ENCODE results near the gene MAP7.

- TF ChIP-seq, protein P1, sequence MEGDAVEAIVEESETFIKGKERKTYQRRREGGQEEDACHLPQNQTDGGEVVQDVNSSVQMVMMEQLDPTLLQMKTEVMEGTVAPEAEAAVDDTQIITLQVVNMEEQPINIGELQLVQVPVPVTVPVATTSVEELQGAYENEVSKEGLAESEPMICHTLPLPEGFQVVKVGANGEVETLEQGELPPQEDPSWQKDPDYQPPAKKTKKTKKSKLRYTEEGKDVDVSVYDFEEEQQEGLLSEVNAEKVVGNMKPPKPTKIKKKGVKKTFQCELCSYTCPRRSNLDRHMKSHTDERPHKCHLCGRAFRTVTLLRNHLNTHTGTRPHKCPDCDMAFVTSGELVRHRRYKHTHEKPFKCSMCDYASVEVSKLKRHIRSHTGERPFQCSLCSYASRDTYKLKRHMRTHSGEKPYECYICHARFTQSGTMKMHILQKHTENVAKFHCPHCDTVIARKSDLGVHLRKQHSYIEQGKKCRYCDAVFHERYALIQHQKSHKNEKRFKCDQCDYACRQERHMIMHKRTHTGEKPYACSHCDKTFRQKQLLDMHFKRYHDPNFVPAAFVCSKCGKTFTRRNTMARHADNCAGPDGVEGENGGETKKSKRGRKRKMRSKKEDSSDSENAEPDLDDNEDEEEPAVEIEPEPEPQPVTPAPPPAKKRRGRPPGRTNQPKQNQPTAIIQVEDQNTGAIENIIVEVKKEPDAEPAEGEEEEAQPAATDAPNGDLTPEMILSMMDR (IDR thresholded peaks at IDR 0.05) = no peak
- TF ChIP-seq POLR2A (IDR thresholded peaks at IDR 0.05) = no peak
Observed at GRCh38 chr6:136525586-136526195, 24.5 kb downstream of the MAP7 start.

Data from heart left ventricle (tissue), 13 donors.